M059J (cell line): Measurements from ENCODE around the gene R3HDM4. TPM values are rescaled to one million over a fixed set of nuclear protein-coding genes. Genes with fewer than 3 reads are reported as not detected.

ENCODE experiments used
- DNase-seq: peaks from one replicate; pipeline ENCODE4 v3.0.0-alpha.2; 2012; ENCODE audit warnings: low read depth
- total RNA-seq: library from RNA; depleted of rRNA; stranded (reverse); fragments of >200 nt; shearing (Covaris generic); gene quantifications from 2 replicates; pipeline ENCODE4 v1.2.3, GENCODE V29; 2014

The R3HDM4 gene
- total RNA-seq, 1 experiment from 2014 or later, result 37.0 TPM

GRCh38 chr19:947707-948539 lies 34.9 kb upstream of the R3HDM4 start:
- DNase-seq, result no peak

DNA sequence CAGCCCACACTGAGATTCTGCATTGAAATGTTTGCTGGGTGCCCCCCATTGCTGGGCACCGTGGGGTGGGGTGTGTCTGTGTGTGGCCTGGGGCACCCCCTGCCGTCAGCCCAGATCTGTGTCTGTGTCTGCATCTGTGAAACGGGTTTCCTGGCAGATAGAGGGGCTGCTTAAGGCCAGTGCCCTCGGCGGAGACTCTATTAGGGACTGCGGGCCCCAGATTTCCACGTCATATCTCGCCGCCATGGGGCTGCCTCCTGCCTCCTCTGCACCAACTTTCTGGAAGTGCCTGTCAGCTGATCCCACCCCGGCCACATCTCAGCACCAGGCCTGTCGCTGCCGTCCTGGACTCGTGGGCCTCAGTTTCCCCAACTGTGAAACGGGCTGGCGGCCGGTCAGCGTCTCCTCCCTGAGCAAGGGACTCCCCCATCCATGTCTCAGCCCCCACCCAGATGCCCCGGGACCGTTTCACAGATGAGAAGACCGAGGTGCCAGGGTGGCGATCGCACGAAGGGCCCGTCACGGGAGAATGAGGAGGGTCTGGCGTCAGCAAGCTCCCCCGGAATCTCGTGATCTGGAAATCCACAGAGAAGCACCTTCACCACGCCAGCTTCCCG lies 34.2 kb upstream of the R3HDM4 start:
- no peak for DNase-seq

DNA sequence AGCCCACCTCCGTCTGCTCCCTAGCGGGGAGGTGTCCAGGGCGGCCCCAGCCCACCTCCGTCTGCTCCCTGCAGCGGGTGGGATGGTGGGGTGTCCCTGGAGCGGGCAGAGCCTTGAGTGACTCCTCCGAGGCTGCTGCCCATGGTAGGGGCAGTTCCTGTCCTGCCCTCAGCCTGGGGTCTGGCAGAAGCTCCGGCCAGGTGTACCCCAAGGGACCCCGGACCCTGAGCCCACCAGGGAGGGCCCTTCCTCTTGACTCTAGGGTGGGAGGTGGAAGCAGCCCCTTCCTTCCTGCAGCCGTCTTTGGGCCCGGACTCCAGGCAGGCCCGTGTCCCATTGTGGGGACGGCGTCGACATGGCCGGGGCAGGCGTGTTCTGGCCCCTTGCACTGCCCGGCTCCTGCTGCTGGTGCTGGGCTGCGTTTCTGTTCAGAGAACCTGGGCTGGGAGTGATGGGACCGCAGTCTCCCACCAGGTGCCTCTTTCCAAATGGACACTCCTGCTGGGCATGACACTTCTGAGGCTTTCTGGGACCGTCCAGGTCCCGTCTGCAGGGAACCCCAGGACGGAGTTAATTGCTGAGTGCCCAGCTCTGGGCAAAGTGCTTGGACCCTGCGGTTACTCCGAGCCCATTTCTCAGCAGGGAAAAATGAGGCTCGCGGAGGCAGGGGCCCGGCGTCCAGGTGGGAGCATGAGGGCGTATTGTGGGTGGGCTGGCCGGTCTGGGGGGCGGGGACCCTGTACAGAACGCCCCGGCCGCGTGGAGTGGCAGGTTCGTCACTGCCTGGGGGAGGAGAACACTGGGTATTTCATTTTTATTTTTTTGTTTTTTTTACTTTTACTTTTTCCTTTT lies 32.6 kb upstream of the R3HDM4 start:
- no peak for DNase-seq

- DNase-seq, result no peak
These were observed 31.7 kb upstream of the R3HDM4 start for GRCh38 chr19:944663-945241.

DNA sequence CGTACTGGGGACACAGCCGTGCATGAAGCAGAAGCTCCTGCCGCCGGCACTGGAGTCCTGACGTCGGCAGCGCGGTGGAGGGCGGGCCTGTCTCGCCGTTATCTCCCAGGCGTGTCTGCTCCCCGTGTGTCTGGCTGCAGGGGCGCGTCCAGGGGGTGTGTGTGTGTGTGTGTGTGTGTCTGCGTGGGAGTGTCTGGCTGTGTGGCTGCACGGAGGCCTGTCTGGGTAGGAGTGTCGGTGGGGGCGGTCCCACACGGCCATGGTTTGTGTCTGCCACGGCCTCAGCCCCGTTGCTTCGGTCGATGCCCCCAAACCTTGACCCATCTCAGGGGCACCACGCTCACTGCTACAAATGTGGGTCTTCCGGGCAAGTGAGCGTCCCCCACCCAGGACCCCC lies 31.1 kb upstream of the R3HDM4 start:
- DNase-seq, result no peak

DNA sequence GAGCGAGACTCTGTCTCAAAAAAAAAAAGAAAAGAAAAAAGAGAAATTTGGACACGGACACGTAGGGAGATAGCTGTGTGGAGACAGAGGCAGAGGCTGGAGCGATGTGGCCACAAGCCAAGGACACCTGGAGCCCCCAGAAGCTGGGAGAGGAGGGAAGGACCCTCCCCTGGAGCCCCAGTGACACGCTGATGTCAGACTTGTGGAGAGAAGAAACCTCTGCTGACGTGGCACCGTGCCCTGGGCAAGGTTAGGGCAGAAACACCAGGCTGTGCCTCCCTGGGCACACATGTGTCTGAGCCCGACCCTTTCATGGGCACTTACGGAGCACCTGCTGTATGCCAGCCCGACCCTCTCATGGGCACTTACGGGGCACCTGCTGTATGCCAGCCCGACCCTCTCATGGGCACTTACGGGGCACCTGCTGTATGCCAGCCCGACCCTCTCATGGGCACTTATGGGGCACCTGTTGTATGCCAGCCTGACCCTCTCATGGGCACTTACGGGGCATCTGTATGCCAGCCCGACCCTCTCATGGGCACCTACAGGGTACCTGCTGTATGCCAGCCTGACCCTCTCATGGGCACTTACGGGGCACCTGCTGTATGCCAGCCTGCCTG lies 30.6 kb upstream of the R3HDM4 start:
- DNase-seq, result no peak

GRCh38 chr19:942133-942645 lies 29.2 kb upstream of the R3HDM4 start:
- DNase-seq, result no peak

GRCh38 chr19:941292-942132 lies 28.5 kb upstream of the R3HDM4 start:
- DNase-seq, result no peak

DNA sequence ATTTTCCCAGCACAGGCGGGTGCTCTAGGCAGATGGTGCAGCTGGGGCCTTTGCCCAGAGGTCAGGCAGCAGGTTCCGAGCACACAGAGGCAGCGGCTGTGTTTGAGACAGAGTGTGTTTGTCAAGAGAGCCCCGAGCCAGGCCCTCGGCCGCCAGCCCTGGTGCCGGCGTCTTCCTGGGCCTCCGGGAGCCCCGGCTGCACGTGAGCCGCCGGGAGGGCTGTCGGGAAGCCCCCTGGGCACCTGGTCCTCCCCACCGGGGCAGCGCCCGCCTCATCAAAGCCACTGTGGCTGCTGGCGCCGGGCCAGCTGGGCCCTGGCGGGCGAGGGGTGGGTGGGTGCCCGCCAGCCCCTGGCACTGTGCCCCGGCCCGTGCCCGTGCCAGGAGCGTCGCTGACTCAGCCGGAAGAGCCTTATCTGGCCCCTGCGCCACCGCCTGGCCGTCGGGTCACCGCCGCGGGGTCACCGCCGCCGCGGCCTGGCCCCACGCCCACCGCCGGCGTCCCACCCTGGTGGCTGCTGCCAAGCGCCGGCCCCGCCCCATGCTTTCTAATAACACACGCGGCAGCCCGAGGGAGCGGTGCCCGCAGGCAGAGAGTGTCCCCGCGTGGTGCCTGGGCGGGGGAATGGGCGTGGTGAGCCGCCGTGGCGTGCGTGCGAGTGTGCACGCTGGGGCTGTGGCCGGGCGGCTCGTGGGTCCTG lies 27.7 kb upstream of the R3HDM4 start:
- peak; percentile 86 for DNase-seq

DNA sequence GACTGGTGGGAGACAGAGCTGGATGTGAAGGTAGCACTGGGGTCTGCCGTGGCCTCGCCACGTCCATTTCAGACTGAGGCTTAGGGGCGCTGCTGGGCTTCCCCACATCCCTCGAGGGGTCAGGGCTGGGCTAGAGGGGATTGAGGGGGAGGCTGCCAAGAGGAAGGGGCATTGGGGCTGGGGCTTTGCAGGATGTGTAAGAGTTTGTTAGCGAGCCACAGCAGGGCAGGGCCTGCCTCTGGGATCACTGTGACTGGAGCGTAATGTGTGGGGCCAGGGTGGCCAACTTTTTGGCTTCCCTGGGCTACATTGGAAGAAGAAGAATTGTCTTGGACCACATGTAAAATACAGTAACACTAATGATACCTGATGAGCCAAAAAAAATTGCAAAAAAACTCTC lies 26.9 kb upstream of the R3HDM4 start:
- no peak for DNase-seq

DNA sequence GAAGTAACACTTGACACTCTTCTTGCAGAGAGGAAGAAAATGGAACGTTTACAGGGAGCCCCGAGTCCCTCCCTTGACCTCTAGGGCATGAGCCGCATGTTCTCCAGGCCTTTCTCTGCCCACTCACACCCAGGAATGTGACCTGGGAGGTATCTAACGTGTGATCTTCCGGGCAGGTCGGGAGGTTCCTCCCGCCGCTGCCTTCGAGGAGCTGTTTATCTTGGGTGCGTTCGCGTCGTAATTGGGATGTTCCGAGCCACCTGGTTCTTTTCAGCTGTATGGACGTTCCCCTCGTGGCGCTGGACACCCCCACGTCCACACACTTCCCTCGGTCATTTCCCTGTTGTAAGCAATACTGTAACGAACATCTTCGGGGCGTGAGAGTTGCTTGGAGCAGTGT lies 26.4 kb upstream of the R3HDM4 start:
- DNase-seq, result no peak

GRCh38 chr19:938233-938923 lies 25.4 kb upstream of the R3HDM4 start:
- DNase-seq, result no peak

GRCh38 chr19:937259-937694 lies 24.3 kb upstream of the R3HDM4 start:
- no peak for DNase-seq

DNA sequence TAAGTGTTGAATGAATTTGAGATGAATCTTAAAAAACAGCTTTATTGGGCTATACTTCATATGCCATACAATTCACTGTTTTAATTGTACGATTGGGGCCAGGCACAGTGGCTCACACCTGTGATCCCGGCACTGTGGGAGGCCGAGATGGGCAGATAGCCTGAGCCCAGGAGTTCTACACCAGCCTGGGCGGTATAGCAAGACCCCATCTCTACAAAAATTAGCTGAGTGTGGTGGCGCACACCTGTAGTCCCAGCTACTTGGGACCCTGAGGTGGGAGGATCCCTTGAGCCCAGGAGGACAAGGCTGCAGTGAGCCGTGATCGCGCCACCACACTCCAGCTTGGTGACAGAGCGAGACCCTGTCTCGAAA lies 23.1 kb upstream of the R3HDM4 start:
- no peak for DNase-seq

- peak; percentile 45 for DNase-seq
These were observed 22.0 kb upstream of the R3HDM4 start for GRCh38 chr19:934865-935479.

- DNase-seq, result no peak
These were observed 21.3 kb upstream of the R3HDM4 start for GRCh38 chr19:934197-934840.

GRCh38 chr19:933553-933882 lies 20.5 kb upstream of the R3HDM4 start:
- no peak for DNase-seq
